Left kidney (tissue), 1 donor: ENCODE data around the gene VSIR. TPM values are rescaled to one million over a fixed set of nuclear protein-coding genes. Genes with fewer than 3 reads are reported as not detected.

Experiments used
- polyA plus RNA-seq: library from polyadenylated mRNA; unstranded; fragments of 120-200 nt; gene quantifications from one replicate; pipeline ENCODE4 v1.2.1, GENCODE V29; 2013; ENCODE audit not compliant: insufficient read length

VSIR gene
- polyA plus RNA-seq, 1 donor, result 6.3 TPM

Other genes with a start within 250 kb of the VSIR start
- 0.18 TPM for gene C10orf105, start 53.7 kb downstream of the VSIR start, polyA plus RNA-seq
- 769 TPM for gene PSAP, start 77.7 kb upstream of the VSIR start, polyA plus RNA-seq
- gene CHST3, start 190.9 kb upstream of the VSIR start, polyA plus RNA-seq, result 15.4 TPM